Measurements from ENCODE around the gene TGM1. TPM values are rescaled to one million over a fixed set of nuclear protein-coding genes. Genes with fewer than 3 reads are reported as not detected.

The TGM1 gene
- polyA plus RNA-seq, 10 donors, result 0.82 to 3.9 (median 1.3) TPM

GRCh38 chr14:24271134-24271833 is 8.3 kb upstream of the TGM1 start, which contains the start of gene RABGGTA:
Gene RABGGTA, minus strand, starts transcription at chr14:24271597. Its CDS starts 482 bp downstream, at chr14:24271115.
- DNase-seq, result peak; percentile 86 to 95 (median 91)

GRCh38 chr14:24270537-24271133 is 7.7 kb upstream of the TGM1 start:
- no peak for DNase-seq

GRCh38 chr14:24269910-24270536 is 7.0 kb upstream of the TGM1 start:
- no peak for DNase-seq

GRCh38 chr14:24269368-24269767 is 6.4 kb upstream of the TGM1 start:
- DNase-seq, result no peak

GRCh38 chr14:24268225-24268624 is 5.2 kb upstream of the TGM1 start:
- no peak for DNase-seq

GRCh38 chr14:24267516-24267915 is 4.5 kb upstream of the TGM1 start:
- DNase-seq, result no peak

- DNase-seq, result no peak
Observed at GRCh38 chr14:24266344-24267244, 3.6 kb upstream of the TGM1 start.

- peak in 1 of 3 donors; percentile 31 for DNase-seq
Observed at GRCh38 chr14:24264298-24264697, 1.3 kb upstream of the TGM1 start.

GRCh38 chr14:24263848-24264247 is 871 bp upstream of the TGM1 start:
- no peak for DNase-seq

GRCh38 chr14:24261969-24262327 is 1.0 kb downstream of the TGM1 start:
- DNase-seq, result no peak

- DNase-seq, result no peak
Observed at GRCh38 chr14:24261256-24261968, 1.6 kb downstream of the TGM1 start.

GRCh38 chr14:24260780-24261157 is 2.2 kb downstream of the TGM1 start:
- DNase-seq, result no peak

- no peak for DNase-seq
Observed at GRCh38 chr14:24260026-24260779, 2.8 kb downstream of the TGM1 start.

- DNase-seq, result peak in 2 of 3 donors; percentile 32 to 34
Observed at GRCh38 chr14:24259282-24260025, 3.5 kb downstream of the TGM1 start.

GRCh38 chr14:24258548-24259265 is 4.3 kb downstream of the TGM1 start:
- no peak for DNase-seq

GRCh38 chr14:24258119-24258518 is 4.9 kb downstream of the TGM1 start:
- DNase-seq, result no peak

GRCh38 chr14:24256960-24257359 is 6.0 kb downstream of the TGM1 start:
- DNase-seq, result no peak

- no peak for DNase-seq
Observed at GRCh38 chr14:24255931-24256711, 6.9 kb downstream of the TGM1 start.
